Head of caudate nucleus (tissue), 42 donors: Measurements from ENCODE around the gene AHCY.
"Not testable (repeated sequence)": the region's sequence is repeated elsewhere in the genome, so short reads cannot be mapped to it uniquely, and the experiment has no call there.

Source experiments
- DNase-seq, 42 donors: peaks; one replicate each; pipeline versions ENCODE4 v3.0.0 to v3.0.0-alpha.2; 2020 to 2021; ENCODE audit warnings: mixed read lengths in 7 of 42
- intact Hi-C: fragments of 100-400 bp; cut with DNase I; formaldehyde crosslinking; loops from one replicate; pipeline ENCODE4 v1.15.0; 2022

The AHCY gene

DNA sequence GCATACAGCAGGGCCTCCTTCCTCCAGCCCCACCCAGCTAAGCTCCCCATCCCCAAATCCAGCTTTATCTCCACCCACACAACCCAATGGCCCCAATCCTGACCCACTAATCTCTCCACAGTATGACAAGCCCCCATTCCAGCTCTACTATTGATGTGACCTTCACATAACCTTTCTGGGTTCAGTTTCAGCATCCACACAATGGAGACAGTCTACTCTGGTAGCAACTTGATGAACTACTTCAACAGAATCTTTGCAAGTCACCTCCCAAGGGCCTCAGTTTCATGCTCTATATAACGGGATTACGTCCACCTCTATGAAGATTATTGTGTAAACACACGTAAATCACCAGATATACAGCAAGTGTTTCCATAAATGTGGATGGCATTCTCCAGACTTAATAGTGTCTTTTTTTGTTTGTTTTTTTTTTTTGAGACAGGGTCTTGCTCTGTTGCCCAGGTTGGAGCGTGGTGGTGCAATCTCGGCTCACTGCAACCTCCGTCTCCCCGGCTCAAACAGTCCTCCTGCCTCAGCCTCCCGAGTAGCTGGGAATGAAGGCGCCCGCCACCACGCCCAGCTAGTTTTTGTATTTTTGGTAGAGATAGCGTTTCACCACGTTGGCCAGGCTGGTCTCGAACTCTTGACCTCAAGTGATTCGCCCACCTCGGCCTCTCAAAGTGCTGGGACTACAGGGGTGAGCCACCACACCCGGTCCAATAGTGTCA lies 1.4 kb downstream of the AHCY start:
- DNase-seq = no peak
- intact Hi-C loops = no loop called here

DNA sequence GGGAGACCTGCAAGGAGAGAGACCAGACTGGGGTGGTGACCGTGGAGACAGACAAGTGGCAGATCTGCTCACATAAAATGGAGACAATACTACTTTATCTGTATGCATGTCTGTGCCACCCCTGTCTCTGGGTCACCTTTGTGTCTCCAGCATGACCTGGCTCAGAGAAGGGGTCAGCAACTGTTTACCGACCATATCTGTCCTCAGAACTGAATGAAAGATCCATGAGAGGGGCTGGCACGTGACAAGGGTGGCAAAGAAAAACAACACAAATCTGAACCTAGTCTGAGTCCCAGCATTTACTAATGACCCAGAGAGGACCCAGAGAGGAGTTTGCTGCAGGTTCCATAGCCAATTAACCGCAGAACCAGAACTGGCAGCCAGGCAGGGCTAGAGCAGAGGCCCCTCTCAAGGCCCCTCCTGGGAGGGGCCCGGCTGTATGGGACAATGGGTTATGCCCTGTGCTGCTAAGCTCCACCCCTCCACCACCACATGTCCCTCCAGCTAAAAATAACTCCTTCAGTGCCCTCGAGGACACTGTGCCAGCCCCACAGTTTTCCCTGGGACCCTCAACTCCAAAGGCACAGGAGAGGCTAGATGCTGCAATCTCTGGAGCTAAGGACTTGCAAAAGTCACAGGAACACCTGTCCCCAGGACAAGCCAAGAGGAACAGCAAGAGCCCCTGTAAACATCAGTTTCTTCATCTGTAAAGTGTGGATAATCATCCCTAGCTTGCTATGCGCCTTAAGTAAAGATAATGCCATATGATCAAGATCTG lies 2.2 kb downstream of the AHCY start:
- DNase-seq = no peak
- intact Hi-C loops = no loop called here

GRCh38 chr20:34300256-34300806 lies 2.8 kb downstream of the AHCY start:
- no peak for DNase-seq
- intact Hi-C loops = no loop called here

DNA sequence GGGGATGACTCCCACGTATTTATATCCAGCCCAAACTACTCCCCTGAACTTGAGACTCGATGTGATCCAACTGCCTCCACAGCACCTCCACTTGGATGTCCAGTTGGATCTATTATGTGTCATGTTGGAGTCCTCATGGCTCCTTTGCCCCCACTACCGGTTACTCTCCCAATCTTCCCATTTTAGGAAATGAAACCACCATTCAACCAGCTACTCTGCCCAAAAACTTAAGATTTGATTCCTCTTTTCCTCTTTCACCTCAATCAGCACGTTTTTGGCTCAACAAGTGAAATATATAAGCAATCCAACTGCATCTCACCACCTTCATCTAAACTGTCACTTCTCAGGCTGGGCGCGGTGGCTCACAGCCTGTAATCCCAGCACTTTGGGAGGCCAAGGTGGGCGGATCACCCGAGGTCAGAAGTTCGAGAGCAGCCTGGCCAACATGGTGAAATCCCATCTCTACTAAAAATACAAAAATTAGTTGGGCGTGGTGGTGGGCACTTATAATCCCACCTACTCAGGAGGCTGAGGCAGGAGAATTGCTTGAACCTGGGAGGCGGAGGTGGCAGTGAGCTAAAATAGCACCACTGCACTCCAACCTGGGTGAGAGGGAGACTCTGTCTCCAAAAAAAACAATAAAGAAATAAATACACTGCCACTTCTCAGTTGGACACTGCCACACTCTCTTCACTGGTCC lies 3.4 kb downstream of the AHCY start:
- intact Hi-C loops = no loop called here
- DNase-seq = no peak

GRCh38 chr20:34298294-34298784 lies 4.8 kb downstream of the AHCY start:
- intact Hi-C loops, DNase-seq: not testable (repeated sequence)

DNA sequence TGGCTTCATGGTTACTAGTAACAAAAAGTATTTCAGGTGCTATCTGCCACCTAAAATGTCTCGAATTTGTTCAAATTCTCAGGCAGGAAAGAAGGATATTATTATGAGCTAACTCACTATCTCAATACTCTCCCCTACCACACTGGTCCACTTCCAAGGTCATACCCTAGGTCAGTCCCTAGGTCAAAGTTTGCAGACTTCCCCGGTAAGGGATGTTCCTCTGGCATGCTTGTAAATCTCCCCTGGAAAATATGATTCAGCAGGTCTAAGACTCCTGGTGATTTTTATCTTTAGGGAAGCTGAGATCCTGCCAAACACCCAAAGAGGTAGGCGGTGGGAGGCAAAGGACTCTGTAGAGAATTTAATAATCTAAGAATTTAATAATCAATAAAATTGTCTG lies 6.7 kb downstream of the AHCY start:
- DNase-seq = peak in 2 of 42 donors; percentile 23 to 44
- intact Hi-C loops = no loop called here

- no peak for DNase-seq
- intact Hi-C loops = no loop called here
Measured at GRCh38 chr20:34295284-34295683, 7.9 kb downstream of the AHCY start.

DNA sequence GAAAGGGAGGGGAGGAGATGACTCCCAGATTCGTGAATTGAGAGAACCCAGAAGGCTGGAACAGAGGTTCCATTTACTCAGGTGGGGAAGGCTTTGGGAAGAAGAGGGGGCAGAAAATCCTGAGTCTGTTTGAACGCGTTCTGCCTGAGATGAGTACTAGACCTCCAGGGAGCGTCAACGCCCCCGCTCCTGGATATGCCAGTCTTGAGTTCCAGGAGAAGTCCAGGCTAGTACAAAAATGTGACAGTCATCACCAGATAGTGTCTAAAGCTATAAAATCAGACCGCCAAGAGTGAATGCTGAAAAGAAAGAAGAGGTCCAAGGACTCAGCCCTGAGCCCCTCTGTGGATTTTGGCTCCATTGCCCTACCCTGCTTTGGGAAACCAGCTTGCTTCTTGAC lies 8.6 kb downstream of the AHCY start:
- DNase-seq = no peak
- intact Hi-C loops = no loop called here

- no peak for DNase-seq
- intact Hi-C loops = no loop called here
Measured at GRCh38 chr20:34293589-34293988, 9.6 kb downstream of the AHCY start.

DNA sequence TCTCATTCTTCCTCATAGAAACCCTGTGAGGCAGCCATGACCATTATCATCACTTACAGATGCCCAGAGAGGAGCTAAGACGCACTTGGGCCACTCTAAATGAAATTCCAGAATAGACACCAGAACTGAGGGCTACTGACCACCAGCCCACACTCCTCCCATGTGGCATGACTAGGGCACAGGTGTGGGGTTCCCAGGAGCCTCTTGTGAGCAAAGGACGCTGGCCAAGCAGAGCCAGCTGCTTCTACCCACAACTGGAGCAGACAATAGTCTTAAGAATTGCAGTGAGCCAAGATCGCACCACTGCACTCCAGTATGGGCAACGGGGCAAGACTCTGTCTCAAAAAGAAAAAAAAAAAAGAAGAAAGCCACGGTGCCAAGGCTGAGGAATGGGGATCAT lies 10.0 kb downstream of the AHCY start:
- no peak for DNase-seq

GRCh38 chr20:34292496-34292895 lies 10.7 kb downstream of the AHCY start:
- DNase-seq = no peak
- intact Hi-C loops = no loop called here

More for the DNA sequence above, 10.0 kb downstream of the AHCY start:
- intact Hi-C loops = no loop called here

DNA sequence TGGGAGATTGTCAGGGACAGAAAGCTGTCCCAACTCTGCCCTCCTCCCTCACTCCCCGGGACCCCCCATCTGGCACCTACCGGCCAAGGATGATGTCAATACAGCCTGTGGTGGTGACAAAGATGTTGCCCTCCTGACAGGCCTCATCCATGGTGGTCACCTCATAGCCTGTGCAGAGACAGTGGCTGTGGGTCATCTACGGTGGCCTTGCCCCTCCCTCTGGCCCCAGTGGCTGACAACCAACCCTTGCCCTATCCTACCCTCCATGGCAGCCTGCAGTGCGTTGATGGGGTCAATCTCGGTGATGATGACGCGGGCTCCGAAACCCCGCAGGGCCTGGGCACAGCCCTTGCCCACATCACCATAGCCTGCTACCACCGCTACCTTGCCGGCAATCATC lies 12.7 kb downstream of the AHCY start:
- intact Hi-C loops = no loop called here
- DNase-seq = no peak

- DNase-seq, intact Hi-C loops: not testable (repeated sequence)
Measured at GRCh38 chr20:34287500-34287899, 15.7 kb downstream of the AHCY start.

DNA sequence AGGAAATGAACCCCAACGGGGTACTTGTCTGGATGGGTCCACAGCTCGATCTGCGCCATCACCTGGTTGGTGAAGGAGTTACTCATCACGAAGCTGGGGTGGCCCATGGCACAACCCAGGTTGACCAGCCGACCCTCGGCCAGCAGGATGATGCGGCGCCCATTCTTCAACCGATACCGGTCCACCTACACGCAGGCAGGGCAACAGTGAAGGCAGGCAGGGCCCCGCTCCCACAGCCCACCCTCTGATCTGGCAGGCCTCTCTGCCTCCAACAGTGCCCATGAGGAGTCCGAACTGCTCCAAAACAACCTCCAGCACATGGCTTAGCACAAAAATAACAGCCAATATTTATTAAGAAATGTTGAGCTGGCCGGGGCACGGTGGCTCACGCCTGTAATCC lies 17.7 kb downstream of the AHCY start:
- DNase-seq = no peak
- intact Hi-C loops = no loop called here

- no peak for DNase-seq
- intact Hi-C loops = no loop called here
Measured at GRCh38 chr20:34283844-34284243, 19.3 kb downstream of the AHCY start.

DNA sequence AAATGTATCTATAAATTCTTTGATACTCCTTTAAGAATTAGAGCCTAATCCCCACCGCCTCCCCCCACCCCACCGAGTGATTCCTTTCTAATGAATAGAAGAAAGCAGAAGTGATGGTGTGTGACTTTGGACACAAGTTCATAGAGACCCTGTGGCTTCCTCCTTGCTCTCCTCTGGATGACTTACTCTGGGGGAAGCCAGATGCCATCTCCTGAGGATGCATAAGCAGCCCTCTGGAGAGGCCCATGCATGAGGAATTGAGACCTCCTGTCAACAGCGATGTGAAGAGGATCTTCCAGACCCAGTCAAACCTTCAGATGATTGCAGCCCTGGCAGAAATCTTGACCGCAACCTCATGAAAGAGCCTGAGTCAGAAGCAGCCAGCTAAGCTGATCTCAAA lies 21.1 kb downstream of the AHCY start:
- no peak for DNase-seq
- intact Hi-C loops = no loop called here

GRCh38 chr20:34281177-34281576 lies 22.0 kb downstream of the AHCY start:
- intact Hi-C loops = no loop called here
- DNase-seq = no peak

- intact Hi-C loops = no loop called here
- no peak for DNase-seq
Measured at GRCh38 chr20:34274694-34275093, 28.5 kb downstream of the AHCY start.

DNA sequence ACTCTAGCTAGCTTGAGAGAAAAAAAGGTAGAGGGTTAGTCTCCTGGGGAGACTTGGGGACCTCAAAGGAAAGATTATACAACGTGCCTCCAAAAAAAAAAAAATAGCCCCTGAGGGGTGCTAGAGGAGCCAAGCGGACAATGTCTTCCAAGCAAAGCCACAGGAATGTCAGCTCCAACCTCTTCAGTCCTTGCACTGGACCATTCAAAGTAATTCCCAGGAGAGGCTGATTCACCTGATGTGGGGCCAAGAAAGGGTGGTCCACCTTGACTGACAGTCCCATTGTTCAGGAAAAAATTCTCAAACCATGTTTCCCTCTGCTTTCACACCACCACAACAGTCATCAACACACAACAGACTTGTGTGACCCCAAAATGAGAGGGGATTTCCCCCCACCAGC lies 31.2 kb downstream of the AHCY start:
- intact Hi-C loops = no loop called here
- DNase-seq = no peak
